GM21526 (cell line): ENCODE results near the gene NRSN2.
A peak's percentile ranks its signal among the peaks of the same experiment; 100 is the strongest.
"Not testable (repeated sequence)": the region's sequence is repeated elsewhere in the genome, so short reads cannot be mapped to it uniquely, and the experiment has no call there.

ENCODE experiments used
- ATAC-seq: cut with Tn5 transposase; IDR thresholded peaks from one replicate; pipeline ENCODE4 v1.9.1; 2021; ENCODE audit warnings: moderate library complexity; ENCODE audit not compliant: unreplicated experiment, low FRiP score

The NRSN2 gene

DNA sequence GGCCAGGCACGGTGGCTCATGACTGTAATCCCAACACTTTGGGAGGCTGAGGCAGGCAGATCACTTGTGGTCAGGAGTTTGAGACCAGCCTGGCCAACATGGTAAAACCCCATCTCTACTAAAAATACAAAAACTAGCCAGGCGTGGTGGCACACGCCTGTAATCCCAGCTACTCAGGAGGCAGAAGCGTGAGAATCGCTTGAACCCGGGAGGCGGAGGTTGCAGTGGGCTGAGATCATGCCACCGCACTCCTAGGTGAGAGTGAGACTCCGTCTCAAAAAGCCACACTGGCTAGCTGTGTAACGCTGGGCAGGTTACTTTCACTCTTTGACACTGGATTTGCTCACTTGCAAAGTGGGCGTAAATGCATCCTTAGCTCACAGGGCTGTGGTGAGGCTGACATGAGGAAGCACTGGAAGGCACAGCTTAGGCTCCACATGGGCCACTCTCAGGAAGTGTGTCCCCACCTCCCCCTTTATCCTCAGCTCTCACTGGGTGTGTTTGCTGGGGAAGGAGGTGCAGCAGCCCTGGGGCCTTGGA is 25.7 kb downstream of the NRSN2 start:
- not testable (repeated sequence) for ATAC-seq

- ATAC-seq: no peak
These were observed 26.4 kb downstream of the NRSN2 start for GRCh38 chr20:373171-373890.

DNA sequence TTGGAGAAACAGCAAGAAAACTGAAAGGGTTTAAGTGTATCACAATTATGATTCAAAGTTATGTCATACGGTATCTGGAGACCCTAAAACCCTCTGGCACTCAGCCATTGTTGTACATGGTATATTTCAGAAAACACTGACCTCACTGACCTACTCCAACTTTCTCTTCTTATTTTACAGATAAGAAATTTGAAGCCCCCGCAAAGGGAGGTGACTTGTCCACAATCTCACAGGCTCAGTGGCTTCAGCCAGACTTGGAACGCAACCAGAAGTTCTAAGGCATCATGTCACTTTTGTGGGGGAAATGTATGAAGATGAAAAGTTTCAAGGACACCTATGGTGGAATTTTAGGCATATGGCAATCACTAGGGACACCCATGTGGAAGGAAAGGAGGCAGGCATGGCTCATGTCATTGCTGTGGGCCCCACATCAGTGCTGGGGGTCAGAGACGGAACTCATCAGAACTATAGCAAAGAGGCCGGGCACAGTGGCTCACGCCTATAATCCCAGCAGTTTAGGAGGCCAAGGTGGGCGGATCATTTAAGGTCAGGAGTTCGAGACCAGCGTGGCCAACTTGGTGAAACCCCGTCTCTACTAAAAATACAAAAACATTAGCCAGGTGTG is 28.5 kb downstream of the NRSN2 start:
- ATAC-seq: no peak

DNA sequence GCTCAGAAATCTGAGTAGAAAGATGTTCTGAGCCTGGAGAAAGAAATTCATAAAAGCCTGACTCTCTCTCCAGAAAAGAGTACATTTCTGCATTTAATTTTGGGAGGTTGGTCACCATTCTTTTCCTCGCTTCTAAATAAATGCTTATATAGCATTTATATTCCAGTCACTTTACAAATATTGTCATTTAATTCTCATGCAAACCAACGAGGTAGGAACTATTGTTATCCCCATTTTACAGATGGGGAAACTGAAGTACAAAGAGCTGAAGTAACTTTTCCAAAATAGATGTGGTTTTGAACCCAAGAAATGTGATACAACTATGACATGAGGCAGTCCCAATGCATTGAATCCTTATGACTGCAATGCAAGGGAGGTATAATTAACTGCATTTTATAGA is 29.2 kb downstream of the NRSN2 start:
- ATAC-seq: no peak

DNA sequence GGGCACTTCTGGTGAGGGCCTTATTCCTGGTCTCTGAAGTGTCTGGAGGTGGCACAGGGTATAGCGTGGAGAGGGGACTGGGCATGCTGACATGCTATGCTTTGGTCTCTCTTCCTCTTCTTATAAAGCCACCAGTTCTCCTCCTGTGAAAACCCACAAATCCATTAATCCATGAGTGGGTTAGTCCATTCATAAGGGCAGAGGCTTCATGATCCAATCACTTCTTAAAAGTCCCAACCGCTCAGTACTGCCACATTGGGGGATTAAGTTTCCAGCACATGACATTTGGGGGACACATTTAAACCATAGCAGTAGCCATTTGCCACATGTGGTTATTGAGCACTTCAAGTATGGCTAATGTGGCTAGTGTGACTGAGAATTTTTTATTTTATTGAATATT is 29.8 kb downstream of the NRSN2 start:
- no peak for ATAC-seq

GRCh38 chr20:377578-377977 is 30.7 kb downstream of the NRSN2 start:
- ATAC-seq: not testable (repeated sequence)

GRCh38 chr20:378961-379336 is 32.0 kb downstream of the NRSN2 start:
- ATAC-seq: no peak

- ATAC-seq: peak; percentile 38
These were observed 34.1 kb downstream of the NRSN2 start for GRCh38 chr20:380763-381580.

DNA sequence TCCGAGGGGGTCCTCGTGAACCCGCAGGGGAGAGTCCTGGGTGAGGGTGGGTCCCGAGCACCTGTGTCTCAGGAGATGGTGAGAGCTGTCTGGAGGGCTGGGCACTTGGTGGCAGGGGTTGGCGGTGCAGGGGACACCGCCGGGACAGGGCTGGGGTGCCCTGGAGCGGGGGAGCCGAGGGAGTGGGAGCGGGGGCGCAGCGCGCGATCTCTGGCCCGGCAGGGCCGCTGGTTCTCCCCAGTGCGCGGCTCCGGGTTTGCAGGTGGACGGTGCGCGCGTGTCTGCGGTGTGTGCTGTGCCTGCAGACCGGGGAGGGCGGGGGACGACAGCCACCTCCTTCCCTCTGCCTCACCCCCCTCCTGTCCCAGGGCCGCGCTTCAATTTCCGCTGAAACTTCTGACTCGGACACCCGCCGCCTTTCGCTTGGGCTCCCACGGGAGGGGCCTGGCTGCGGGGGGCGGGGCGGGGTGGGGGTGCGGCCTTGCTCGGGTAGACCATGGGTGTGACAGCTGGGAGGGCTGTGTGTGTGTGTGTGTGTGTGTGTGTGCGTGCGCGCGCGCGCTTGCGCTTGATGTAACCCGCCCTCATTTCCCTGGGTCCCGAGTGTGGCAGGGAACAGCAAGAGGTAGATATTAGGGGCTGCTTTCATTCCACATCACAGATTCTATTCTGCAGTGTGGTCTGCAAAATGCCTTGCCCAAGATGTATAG is 34.8 kb downstream of the NRSN2 start:
- ATAC-seq: peak; percentile 58

GRCh38 chr20:382291-383115 is 35.6 kb downstream of the NRSN2 start:
- ATAC-seq: peak; percentile 9

DNA sequence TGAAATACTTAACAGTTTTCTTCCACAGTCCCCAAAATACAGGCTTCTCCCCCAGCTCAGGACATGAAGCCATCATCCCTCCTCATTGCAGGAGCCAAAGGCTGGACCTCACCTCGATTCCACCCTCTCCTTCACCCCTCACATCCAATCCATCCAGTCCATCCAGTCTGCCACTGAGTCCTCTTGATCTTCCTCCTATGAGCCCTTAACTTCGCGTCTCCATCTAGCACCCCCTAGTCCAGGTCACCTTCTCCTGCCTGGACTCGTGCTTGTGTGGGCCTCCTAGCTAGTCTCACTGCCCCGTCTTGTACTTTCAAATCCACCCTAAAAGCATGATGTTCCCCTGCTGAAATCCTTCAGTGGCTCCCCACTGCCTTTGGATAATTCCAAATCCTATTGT is 37.0 kb downstream of the NRSN2 start:
- ATAC-seq: no peak

DNA sequence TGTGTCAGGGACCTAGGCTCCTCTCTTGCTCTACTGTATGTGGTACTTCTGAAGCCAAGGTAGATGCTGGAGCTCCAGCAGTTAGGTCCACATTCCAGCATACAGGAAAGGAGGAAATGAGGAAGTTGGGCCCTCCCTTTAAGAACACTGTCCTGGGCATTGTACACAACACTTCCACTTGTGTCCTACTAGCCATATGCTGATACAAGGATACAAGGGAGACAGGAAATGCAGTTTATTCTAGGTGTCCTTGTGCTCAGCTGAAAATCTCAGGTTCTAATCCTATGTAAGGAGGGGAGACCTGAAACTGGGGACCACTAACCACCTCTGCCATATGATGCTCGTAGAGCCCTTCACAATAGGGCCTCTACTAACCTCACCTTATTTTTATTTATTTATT is 37.8 kb downstream of the NRSN2 start:
- ATAC-seq: no peak

DNA sequence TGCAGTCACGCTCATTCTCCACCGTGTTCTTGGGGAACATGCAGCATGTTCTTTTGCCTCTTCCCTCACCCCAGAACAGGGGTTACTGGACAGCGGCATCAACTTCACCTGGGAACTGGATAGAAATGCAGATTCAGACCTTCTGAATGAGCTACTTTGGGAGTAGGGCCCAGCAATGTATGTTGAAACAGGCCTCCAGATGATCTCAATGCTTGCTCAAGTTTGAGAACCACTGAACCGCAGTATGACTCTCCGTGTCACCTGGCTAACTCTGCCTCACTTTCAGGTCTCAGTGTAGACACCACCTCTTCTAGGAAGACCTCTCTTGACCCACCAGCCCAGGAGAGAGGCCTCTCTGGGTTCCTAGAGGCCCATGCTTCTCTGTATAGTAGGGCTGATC is 38.5 kb downstream of the NRSN2 start:
- ATAC-seq: no peak

- not testable (repeated sequence) for ATAC-seq
These were observed 39.7 kb downstream of the NRSN2 start for GRCh38 chr20:386634-387033.

DNA sequence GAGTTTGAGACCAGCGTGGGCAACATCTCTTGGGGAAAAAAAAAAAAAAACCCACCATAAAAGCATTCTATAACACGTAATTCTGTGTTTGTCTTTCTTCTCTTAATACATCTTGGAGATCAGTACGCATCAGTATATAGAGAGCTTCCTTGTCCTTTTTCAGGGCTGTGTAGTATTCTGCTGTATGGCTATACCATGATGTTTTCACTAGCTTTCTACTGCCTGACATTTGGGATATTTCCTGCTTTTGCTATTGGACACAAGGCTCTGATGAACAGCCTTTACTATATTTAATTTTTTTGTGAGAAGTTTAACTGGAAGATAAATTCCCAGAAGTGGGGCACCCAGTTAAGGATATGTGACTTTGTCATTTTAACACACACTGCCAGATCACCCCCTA is 40.6 kb downstream of the NRSN2 start:
- no peak for ATAC-seq

DNA sequence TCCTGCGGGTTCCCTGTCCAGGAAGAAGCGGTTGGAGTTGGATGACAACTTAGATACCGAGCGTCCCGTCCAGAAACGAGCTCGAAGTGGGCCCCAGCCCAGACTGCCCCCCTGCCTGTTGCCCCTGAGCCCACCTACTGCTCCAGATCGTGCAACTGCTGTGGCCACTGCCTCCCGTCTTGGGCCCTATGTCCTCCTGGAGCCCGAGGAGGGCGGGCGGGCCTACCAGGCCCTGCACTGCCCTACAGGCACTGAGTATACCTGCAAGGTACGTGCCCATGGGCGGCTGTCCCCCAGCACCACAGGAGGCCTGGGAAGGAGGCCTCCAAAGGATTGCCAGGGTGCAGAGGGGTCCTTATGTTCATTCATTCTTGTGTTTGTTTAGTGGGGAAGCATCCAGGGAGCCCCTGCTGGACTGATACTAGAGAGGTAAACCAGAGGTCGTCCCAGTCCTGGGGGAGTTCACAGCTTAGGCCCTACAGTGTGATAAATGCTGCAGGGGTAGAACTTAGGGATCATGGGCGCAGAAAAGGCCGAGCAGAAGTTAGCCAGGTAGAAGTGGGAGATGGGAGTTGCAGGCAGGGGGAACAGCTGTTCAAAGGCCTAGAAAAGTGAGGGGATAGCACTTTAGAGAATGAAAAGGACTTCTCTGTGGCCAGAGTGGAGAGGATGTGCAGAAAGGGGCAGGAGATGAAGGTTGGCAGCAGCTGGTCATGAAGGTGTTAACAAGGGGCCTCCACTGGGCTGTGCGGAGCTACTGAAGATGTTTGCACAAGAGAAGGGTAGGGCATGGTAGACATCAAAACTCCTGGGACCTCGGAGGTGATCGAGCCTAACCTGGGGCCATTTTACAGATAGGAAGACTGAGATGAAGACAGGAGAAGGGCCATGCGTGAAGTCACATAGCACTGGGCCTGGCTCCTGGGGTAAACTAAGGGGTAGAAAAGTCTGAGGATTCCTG is 41.4 kb downstream of the NRSN2 start:
- no peak for ATAC-seq

DNA sequence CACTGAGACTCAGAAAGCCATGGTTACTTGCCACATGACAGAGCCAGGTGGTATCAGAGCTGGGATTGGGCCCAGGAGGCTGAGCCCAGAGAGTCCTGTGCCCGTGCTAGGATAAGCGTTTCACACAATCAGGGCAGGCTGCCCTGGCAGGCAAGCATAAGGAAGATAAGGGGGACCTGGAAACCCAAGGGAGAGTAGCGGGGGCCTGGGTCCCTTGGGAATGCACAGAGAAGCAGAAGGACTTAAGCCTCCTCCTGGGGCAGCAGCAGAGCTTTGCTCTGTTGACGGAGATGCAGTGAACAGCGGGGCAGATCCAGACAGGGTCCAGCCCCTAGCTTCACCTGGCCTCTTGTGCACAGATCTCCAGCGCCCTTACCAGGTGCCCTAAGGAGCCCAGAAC is 42.3 kb downstream of the NRSN2 start:
- ATAC-seq: no peak

DNA sequence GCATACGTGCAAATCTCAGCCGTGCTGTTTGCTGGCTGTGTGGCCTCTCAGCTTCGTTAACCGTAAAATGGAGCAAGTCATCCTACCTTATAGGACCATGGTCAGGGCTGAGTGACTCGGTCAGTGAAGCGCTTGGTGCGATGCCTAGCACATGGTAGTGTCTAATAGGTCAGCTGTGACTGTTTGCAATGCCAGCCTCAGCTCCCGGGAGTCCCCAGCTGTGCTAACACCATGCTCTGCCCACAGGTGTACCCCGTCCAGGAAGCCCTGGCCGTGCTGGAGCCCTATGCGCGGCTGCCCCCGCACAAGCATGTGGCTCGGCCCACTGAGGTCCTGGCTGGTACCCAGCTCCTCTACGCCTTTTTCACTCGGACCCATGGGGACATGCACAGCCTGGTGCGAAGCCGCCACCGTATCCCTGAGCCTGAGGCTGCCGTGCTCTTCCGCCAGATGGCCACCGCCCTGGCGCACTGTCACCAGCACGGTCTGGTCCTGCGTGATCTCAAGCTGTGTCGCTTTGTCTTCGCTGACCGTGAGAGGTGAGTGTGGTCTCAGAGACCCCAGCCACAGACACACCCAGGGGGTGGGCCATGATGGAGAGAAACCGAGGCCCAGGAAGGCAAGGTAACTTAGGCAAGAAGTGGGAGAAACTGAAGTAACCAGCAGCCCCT is 44.3 kb downstream of the NRSN2 start:
- ATAC-seq: no peak
